Measurements from ENCODE around the gene PTH1R.

DNA sequence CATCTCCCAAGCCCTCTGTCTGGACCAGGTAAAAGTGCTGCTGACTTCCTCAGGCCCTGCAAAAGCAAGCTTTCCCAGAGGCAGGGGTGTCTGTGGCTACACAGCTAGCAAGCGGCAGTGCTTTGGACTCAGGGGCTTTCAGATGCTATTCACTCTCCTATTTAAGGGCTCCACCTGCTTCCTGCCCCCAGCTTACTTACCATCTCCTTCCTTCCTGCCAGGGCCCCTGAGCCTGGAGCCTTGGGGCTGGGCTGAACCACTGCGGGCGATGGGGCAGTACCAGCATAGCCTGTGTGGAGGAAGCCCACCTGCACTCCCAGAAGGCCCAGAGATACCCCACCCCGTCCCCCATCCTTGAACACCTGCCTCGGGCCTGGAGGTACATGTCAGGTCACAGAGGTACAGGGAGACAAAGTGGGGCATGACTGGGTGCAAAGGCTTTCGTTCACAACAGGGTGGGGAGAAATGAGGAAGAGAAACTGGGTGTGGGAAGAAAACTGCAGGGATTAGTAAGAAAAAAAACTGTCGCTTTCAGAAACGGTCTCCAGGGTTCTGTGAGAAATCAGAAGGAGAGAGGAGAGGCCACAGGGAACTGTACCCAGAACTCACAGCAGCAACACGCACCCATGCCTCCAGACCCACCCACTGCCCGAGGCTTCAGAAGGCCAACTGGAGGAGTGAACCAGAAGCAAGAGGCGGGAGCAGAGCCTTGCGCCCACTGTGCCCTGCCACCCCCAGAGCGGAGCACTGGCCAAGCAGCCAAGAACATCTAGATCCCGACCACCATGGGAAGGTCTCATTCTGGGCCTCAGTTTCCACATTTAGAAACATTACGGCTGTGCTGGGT, 49.6 kb downstream of the PTH1R start:
- TF ChIP-seq, protein P1, sequence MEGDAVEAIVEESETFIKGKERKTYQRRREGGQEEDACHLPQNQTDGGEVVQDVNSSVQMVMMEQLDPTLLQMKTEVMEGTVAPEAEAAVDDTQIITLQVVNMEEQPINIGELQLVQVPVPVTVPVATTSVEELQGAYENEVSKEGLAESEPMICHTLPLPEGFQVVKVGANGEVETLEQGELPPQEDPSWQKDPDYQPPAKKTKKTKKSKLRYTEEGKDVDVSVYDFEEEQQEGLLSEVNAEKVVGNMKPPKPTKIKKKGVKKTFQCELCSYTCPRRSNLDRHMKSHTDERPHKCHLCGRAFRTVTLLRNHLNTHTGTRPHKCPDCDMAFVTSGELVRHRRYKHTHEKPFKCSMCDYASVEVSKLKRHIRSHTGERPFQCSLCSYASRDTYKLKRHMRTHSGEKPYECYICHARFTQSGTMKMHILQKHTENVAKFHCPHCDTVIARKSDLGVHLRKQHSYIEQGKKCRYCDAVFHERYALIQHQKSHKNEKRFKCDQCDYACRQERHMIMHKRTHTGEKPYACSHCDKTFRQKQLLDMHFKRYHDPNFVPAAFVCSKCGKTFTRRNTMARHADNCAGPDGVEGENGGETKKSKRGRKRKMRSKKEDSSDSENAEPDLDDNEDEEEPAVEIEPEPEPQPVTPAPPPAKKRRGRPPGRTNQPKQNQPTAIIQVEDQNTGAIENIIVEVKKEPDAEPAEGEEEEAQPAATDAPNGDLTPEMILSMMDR (IDR thresholded peaks at IDR 0.05), result no peak
- no peak for TF ChIP-seq POLR2A (IDR thresholded peaks at IDR 0.05; ENCODE audit: low read depth)

All from esophagus muscularis mucosa (tissue), 3 donors.